ENCODE measurements around the gene PHF21B.

PHF21B gene

GRCh38 chr22:44891791-44892190, 118.0 kb downstream of the PHF21B start:
- DNase-seq = no peak

- DNase-seq = no peak
These were observed 118.5 kb downstream of the PHF21B start for GRCh38 chr22:44891293-44891747.

GRCh38 chr22:44890416-44891292, 119.2 kb downstream of the PHF21B start:
- no peak for DNase-seq

GRCh38 chr22:44889255-44889878, 120.4 kb downstream of the PHF21B start:
- no peak for DNase-seq

- DNase-seq = no peak
These were observed 121.1 kb downstream of the PHF21B start for GRCh38 chr22:44888491-44889254.

- no peak for DNase-seq
These were observed 121.9 kb downstream of the PHF21B start for GRCh38 chr22:44887941-44888366.

- DNase-seq = no peak
These were observed 123.9 kb downstream of the PHF21B start for GRCh38 chr22:44885806-44886360.

- no peak for DNase-seq
These were observed 124.6 kb downstream of the PHF21B start for GRCh38 chr22:44884968-44885805.

GRCh38 chr22:44884562-44884961, 125.2 kb downstream of the PHF21B start:
- no peak for DNase-seq

GRCh38 chr22:44883011-44883421, 126.8 kb downstream of the PHF21B start:
- no peak for DNase-seq

- no peak for DNase-seq
These were observed 127.4 kb downstream of the PHF21B start for GRCh38 chr22:44882226-44882905.

- DNase-seq = no peak
These were observed 128.2 kb downstream of the PHF21B start for GRCh38 chr22:44881624-44882023.

- DNase-seq = no peak
These were observed 129.1 kb downstream of the PHF21B start for GRCh38 chr22:44880610-44881290.

GRCh38 chr22:44879301-44879680, 130.5 kb downstream of the PHF21B start:
- no peak for DNase-seq

GRCh38 chr22:44878483-44879300, 131.1 kb downstream of the PHF21B start:
- no peak for DNase-seq

- DNase-seq = no peak
These were observed 132.9 kb downstream of the PHF21B start for GRCh38 chr22:44876921-44877320.

GRCh38 chr22:44871782-44872181, 138.0 kb downstream of the PHF21B start:
- no peak for DNase-seq

GRCh38 chr22:44870021-44870420, 139.8 kb downstream of the PHF21B start:
- DNase-seq = no peak

- no peak for DNase-seq
These were observed 140.6 kb downstream of the PHF21B start for GRCh38 chr22:44869196-44869595.

All from SW 1271 (cell line).